Dermis blood vessel endothelial cell (primary cell): ENCODE data around the gene CYP2A7. TPM values are rescaled to one million over a fixed set of nuclear protein-coding genes. Genes with fewer than 3 reads are reported as not detected.
A peak's percentile ranks its signal among the peaks of the same experiment; 100 is the strongest.
"Not testable (repeated sequence)": the region's sequence is repeated elsewhere in the genome, so short reads cannot be mapped to it uniquely, and the experiment has no call there.

Experiments used
- DNase-seq: peaks from one replicate; pipeline ENCODE4 v3.0.0; 2010
- total RNA-seq: library from RNA; depleted of rRNA; stranded (reverse); fragments of >200 nt; gene quantifications from 2 replicates; pipeline ENCODE4 v1.2.3, GENCODE V29; 2014

CYP2A7 gene, protein sequence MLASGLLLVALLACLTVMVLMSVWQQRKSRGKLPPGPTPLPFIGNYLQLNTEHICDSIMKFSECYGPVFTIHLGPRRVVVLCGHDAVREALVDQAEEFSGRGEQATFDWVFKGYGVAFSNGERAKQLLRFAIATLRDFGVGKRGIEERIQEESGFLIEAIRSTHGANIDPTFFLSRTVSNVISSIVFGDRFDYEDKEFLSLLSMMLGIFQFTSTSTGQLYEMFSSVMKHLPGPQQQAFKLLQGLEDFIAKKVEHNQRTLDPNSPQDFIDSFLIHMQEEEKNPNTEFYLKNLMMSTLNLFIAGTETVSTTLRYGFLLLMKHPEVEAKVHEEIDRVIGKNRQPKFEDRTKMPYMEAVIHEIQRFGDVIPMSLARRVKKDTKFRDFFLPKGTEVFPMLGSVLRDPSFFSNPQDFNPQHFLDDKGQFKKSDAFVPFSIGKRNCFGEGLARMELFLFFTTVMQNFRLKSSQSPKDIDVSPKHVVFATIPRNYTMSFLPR
- not detected in 2 replicates for total RNA-seq

DNA sequence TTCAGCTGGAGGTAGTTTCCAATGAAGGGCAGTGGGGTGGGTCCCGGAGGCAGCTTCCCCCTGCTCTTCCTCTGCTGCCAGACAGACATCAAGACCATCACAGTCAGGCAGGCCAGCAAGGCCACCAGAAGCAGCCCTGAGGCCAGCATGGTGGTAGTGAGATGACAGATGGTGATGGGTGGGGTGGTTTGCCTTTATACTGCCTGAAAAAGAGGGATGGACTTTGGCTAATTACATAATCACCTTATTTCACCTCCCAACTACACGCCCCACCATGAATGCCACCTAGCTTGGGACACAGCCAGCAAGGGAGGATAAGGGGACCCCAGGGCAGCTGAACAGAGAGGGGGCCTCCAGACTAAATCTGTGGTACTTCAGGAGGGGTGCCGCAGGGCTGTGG lies at the start of gene CYP2A7:
CYP2A7 (minus strand) TSS at position 170 of the 400 bp plus-strand sequence; CDS start at position 149, 21 bp downstream.
- DNase-seq, result not testable (repeated sequence)

DNA sequence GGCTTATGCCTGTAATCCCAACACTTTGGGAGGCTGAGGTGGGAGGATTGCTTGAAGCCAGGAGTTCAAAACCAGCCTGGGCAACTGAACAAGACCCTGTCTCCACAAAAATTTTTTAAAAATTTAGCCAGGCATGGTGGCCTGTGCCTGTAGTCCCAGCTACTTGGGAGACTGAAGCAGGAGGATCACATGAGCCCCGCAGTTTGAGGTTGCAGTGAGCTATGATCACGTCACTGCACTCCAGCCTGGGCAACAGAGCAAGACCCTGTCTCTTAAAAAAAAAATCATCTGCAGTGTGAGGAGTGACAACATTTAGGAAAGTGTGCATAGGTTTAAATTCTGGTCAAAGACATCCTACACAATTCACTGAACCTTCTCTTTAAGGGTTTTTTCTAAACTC lies 48.8 kb upstream of the CYP2A7 start:
- DNase-seq, result not testable (repeated sequence)

DNA sequence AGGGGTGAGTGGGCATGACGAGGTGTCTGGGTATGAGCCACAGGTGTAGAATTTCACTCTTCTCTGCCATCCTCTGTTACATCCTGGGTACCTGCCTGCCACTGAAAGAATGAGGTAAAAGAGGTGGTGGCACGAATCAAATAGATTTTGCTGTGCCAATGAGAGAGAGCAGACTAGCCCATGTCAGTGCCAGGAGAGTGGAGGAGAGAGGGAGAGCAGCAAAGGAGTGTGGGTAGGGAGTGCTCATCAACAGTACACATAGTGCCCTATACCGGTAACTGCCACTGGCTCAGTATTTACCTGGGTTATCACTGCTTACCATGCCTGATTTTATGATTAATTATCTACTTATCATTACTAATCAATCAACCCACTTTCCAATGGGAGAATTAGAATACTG lies 47.9 kb upstream of the CYP2A7 start:
- DNase-seq, result not testable (repeated sequence)

DNA sequence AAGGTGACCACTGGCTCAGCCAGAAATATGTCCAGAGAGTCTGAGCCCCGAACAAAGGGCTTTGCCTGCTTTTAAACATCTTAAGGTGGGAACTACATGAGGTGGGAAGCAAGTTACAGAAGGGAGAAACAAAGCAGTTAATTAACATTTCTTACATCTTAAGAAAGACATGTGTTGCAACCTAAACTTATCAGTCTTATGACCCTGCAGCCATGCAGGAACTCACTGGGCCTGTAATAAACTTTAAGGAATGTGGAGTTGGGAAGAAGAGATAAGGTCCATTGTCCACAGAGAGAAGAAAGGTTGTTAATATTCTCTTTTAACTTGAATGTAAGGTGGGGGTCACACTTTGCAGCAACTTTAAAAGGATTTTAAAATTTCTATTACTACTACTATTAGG lies 46.8 kb upstream of the CYP2A7 start:
- DNase-seq, result no peak

DNA sequence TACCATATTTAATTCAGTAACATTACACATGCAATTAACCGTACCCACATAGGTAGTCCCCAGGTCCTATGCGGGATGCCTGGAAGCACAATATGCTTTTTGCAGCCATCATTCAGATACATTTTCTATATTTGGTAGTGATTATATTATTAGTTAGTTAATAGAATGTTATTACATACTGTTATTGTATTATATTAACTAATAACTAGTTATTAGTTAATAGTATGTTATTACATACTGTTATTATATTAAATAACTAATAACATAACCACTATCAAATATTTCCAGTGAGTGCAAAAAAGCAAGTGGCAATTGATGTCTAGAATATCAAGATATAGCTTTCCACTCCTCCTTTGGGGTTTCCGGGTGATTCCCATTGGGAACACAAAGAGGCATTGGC lies 45.5 kb upstream of the CYP2A7 start:
- DNase-seq, result no peak

DNA sequence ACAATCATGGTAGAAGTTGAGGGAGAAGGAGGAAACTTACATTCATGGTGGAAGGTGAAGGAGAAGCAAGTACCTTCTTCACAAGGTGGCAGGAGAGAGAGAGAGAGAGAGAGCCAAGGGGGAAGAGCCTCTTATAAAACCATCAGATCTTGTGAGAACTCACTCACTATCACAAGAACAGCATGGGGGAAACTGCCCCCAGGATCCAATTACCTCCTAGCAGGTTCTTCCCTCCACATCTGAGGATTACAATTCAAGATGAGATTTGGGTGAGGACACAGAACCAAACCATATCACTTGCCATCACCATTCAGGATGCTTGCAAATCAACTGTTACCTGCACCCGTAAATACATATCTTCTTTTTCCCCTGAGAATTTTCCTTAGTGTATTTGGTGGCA lies 44.2 kb upstream of the CYP2A7 start:
- DNase-seq, result not testable (repeated sequence)

DNA sequence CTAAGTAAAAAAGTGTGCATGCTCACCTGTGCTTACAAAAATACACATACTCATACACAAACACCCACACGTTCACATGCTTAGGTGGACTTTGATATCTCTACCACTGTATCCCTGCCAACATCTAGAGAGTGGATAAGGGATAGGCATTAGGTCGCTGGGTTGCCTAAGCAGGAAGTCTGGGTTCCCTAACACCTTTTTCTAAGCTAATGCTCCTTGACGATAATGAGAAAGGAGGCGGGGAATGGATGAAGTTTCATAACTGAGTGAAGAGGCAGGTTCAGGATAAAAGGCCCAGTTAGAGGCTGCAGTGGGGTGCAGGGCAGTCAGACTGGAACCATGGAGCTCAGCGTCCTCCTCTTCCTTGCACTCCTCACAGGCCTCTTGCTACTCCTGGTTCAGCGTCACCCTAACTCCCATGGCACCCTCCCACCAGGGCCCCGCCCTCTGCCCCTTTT lies 41.9 kb upstream of the CYP2A7 start:
- DNase-seq, result no peak

DNA sequence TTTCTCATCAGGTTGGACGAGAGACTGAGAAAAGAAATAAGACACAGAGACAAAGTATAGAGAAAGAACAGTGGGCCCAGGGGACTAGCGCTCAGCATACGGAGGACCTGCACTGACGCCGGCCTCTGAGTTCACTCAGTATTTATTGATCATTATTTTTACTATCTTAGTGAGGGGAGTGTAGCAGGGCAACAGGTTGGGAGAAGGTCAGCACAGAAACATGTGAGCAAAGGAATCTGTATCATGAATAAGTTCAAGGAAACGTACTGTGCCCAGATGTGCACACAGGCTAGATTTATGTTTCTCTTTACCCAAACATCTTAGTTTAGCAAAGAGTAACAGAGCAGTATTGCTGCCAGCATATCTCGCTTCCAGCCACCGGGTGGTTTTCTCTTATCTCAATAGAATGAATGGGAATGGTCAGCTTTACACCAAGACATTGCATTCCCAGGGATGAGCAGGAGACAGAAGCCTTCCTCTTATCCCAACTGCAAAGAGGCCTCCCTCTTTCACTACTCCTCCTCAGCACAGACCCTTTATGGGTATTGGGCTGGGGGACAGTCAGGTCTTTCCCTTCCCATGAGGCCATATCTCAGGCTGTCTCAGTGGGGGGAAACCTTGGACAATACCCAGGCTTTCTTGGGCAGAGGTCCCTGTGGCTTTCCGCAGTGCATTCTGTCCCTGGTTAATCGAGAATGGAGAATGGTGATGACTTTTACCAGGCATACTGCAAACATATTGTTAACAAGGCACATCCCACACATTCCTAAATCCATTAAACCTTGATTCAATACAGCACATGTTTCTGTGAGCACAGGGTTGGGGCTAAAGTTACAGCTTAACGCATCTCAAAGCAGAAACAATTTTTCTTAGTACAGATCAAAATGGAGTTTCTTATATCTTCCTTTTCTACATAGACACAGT lies 40.5 kb upstream of the CYP2A7 start:
- DNase-seq, result not testable (repeated sequence)

DNA sequence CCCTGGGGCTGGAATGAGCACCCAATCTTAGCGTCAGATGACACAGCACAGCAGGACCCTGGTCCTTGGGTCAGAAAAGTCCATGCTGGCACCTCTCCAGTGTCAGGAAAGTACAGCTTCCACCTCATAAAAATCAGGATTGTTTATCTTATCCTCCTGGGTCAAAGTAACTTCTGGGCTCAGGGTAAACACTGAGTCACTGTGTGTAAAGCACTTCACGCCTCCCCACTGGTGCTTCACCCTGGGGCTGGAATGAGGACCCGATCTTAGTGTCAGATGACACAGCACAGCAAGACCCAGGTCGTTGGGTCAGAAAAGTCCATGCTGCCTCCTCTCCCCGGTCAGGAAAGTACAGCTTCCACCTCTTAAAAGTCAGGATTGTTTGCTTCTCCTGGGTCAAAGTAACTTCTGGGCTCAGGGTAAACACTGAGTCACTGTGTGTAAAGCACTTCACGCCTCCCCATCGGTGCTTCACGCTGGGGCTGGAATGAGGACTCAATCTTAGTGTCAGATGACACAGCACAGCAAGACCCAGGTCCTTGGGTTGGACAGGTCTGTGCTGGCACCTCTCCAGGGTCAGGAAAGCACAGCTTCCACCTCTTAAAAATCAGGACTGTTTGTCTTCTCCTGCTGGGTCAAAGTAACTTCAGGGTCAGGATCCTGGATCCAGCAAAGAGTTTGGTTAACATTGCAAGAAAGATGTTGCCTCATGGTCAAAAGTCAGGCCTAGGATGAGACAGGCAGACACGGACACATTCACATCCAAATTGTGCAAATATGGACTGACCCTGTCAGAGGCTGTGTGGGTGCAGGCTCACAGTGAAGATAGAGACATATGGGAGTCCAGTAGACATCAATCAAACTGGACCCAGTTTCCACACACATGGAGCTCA lies 39.2 kb upstream of the CYP2A7 start:
- no peak for DNase-seq

DNA sequence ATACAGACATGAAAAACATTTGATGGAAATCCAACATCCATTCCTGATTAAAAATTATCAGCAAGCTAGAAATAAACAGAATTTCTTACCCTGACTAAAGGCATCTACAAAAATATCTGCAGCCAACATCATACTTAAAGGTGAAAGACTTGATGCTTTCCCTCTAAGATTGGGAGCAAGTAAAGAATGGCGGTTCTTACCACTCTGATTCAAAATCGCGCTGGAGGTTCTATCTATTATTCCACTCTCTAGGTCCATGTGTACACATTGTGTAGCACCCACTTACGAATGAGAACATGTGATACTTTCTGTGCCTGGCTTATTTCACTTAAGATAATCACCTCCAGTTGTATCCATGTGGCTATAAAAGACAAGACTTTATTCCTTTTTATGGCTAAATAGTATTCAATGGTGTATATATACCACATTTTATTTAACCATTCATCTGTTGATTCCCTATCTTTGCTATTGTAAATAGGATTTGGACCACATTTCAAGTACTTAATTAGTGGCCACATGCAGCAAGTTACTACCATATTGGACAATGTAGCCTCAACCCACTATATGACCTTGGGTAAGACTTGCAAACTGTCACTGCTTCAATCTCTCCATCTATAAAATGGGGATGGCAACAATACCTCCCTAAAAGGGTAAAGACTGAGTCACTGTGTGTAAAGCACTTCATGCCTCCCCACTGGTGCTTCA lies 38.4 kb upstream of the CYP2A7 start:
- DNase-seq, result no peak

DNA sequence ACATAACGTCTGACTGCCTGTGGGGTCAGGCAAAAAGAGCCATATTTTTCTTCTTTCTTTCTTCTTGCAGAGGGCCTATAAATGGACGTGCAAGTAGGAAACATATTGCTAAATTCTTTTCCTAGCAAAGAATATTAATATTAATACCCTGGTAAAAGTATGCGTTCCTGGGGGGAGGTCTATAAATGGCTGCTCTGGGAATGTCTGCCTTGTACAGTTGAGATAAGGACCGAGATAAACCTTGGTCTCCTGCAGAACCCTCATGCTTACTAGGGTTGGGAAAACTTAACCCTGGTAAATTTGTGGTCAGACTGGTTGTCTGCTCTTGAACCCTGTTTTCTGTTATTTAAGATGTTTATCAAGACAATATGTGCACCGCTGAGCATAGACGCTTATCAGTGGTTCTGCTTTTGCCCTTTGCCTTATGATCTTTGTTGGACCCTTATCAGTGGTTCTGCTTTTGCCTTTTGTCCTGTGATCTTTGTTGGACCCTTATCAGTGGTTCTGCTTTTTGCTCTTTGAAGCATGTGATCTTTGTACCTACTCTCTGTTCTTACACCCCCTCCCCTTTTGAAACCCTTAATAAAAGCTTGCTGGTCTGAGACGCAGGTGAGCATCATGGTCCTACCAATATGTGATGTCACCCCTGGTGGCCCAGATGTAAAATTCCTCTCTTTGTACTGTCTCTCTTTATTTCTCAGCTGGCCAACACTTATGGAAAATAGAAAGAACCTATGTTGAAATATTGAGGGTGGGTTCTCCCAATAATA lies 37.7 kb upstream of the CYP2A7 start:
- not testable (repeated sequence) for DNase-seq

DNA sequence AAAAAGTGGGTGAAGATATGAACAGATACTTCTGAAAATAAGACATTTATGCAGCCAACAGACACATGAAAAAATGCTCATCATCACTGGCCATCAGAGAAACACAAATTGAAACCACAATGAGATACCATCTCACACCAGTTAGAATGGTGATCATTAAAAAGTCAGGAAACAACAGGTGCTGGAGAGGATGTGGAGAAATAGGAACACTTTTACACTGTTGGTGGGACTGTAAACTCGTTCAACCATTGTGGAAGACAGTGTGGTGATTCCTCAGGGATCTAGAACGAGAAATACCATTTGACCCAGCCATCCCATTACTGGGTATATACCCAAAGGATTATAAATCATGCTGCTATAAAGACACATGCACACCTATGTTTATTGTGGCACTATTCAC lies 36.3 kb upstream of the CYP2A7 start:
- DNase-seq, result not testable (repeated sequence)

DNA sequence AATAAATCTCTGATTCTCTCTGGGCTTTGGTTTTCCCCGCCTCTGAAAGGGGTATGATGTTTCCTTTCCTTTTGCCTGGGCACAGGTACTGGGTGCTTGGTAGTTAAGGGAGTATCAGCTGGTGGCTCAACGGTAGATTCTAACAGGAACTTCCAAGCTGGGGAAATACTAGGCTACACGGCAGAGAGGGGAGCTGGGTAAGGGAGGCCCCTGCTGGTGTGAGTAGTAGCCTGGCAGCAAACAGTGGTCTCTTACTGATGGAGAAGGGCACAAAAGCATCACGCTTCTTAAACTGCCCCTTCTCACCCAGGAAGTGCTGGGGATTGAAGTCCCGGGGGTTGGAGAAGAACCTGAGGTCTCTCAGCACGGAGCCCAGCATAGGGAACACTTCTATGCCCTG lies 26.9 kb upstream of the CYP2A7 start:
- DNase-seq, result no peak

DNA sequence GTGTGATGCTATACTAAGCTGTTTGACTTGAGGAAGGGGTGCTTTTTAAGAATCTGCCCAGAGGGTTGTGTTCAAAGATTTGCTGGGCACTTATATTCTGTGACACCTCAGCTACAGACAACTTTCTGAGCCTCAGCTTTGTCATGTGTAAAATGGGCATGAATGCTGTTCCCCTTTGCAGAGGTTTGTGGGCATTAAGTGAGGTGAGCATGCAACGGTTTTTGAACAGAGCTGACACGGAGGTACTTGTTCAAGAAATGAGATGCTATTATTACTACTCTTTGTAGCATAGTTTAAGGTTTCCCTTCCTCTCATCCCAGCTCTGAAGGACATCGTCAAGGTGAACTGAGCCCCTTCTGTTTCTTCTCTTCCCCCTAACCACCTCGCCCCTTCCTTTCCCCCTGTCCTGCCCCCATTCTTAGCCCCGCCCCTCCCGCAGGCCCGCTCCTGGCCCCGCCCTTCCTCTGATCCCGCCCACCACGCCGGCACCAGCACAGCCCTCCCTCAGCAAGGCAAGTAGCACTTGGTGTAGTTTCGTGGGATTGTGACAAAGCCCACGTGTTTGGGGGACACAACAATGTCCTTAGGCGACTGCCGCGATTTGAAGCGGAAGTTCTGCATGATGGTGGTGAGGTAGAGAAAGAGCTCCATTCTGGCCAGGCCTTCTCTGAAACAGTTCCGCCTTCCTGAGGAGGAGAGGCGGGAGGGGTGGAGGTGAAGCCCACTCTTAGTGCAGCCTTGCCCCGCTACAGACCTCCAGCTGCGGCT lies 26.1 kb upstream of the CYP2A7 start:
- DNase-seq, result no peak

DNA sequence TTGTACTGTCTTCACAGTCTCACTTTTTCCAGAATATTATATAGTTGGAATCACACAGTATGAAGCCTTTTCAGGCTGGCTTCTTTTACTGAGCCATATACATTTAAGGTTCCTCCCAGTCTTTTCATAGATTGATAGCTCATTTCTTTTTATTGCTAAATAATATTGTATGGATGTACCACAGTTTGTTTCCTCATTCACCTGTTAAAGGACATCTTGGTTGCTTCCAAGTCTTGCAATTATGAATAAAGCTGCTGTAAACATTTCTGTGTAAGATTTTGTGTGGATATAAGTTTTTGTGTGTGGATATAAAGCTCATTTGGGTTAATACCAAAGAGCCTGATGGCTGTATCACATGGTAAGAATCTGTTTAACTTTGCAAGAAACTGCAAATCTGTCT lies 24.5 kb upstream of the CYP2A7 start:
- DNase-seq, result no peak

DNA sequence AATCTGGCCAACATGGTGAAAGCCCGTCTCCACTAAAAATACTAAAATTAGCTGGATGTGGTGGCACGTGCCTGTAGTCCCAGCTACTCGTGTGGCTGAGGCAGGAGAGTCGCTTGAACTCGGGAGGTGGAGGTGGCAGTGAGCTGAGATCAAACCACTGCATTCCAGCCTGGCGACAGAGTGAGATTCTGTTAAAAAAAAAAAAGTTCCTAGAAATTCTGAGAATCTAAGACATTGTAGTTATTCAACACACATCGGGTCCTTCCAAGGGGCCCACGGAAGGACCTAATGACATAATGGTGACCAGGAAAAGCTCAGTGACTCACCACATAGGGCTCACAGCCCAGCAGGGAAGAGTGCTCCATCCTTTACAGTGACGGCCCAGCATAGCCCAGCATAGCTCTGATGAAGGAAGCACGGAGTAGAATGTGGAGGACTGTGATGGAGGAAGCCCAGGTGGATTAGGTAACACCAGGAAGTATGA lies 22.7 kb upstream of the CYP2A7 start:
- peak; percentile 3 for DNase-seq

DNA sequence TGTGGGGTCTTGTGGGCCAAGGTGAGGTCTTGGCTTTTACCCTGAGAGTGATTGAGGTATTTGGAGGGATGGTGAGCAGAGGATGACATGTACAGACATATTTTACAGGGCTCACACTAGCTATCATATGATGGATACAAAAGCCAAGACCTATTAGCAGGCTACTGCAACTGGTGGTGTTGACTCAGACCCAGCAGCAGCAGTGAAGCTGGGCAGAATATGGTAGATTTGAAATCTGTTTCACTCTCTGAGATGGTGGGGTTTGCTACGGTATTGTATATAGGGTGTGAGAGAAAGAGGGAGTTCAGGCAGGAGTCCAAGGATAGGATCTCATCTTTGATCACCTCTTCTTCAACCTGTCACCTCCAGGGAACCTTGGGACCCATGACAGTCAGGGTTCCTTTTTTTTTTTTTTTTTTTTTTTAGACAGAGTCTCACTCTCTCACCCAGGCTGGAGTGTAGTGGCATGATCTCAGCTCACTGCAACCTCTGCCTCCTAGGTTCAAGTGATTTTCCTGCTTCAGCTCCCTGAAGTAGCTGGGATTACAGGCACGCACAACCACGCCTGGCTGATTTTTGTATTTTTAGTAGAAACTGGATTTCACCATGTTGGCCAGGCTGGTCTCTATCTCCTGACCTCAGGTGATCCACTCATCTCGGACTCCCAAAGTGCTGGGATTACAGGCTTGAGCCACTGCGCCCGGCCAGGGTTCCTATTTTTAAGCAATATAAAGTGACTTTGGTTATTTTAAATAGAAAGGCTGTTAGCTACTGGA lies 20.1 kb upstream of the CYP2A7 start:
- DNase-seq, result not testable (repeated sequence)

DNA sequence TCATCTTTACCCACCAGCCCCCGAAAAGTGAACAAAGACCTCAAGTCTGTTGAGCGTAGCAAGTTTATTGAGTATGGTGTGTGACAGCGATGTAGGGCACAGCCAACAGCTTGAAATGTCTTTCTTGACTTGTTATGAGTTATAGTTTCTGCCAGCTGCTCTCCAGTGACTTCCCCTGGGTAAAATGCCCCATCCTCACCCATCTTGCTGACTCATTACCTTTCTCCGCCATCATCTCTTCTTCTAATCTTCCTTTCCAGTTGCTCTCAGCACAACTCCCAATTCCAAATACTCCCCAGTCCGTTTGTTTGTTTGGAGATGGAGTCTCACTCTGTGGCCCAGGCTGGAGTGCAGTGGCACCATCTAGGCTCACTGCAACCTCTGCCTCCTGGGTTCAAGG lies 18.5 kb upstream of the CYP2A7 start:
- DNase-seq, result not testable (repeated sequence)

DNA sequence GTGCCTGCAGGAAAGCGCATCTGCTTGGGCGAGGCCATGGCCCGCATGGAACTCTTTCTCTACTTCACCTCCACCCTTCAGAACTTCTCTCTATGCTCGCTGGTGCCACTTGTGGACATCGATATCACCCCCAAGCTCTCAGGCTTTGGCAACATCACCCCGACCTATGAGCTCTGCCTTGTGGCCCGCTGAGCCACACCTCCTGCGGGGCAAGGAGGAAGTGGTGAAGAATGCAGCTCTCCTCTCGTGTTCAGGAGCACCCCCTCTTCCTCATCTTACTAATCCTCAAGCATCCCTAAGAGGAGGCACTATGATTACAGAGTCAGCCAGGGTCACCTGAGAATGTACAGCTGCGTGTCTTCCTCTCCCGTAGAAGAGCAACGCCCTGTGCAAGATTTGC lies 17.9 kb upstream of the CYP2A7 start:
- not testable (repeated sequence) for DNase-seq
